ENCODE results near the gene RPLP2. TPM values are rescaled to one million over a fixed set of nuclear protein-coding genes. Genes with fewer than 3 reads are reported as not detected.

The RPLP2 gene
- polyA plus RNA-seq, 1 donor (not counting 4 experiments of a cell fraction or from before 2014, with no cell fraction given) = 632 TPM

- H3K9me3 ChIP-seq (ENCODE audit: control insufficient read depth, low read depth, low read length) = no peaks in the 10 kb centered on the region
- peak overlapping the region; percentile 96 for H3K4me2 ChIP-seq (ENCODE audit: control insufficient read depth, extremely low read depth, insufficient read depth, low read depth, low read length)
- H3K9me1 ChIP-seq (ENCODE audit: control insufficient read depth, extremely low read depth, insufficient read depth, low read length) = no peaks in the 10 kb centered on the region
- peak overlapping the region; percentile 70 for H3K27ac ChIP-seq (ENCODE audit: control insufficient read depth, insufficient read depth, low read length)
- H3K36me3 ChIP-seq (ENCODE audit: control insufficient read depth in 2 of 2, extremely low read depth in 1 of 2, insufficient read depth in 2 of 2, low read length in 2 of 2) = peaks cover 7 to 18% of the 10 kb centered on the region in 2 experiments
- H3K27me3 ChIP-seq (ENCODE audit: control insufficient read depth, extremely low read depth, insufficient read depth, low read length) = no peaks in the 10 kb centered on the region
- dilution Hi-C loops (cut with MboI; ENCODE audit: extremely low pct_ligation_motif_present, low sequenced_read_pairs) = no loop called here
- peak overlapping the region; percentile 66 for H2AFZ ChIP-seq (ENCODE audit: control insufficient read depth, low read length)
- no peaks in the 10 kb centered on the region for H4K20me1 ChIP-seq (ENCODE audit: control insufficient read depth, extremely low read depth, insufficient read depth, low read length)
- peak overlapping the region; percentile 84 to 89 (median 86) for H3K4me3 ChIP-seq (ENCODE audit: control insufficient read depth in 2 of 3, extremely low read depth in 1 of 3, insufficient read depth in 2 of 3, low read depth in 1 of 3, low read length in 3 of 3)
- H3K4me1 ChIP-seq (ENCODE audit: control insufficient read depth, extremely low read depth, insufficient read depth, low read length) = peaks cover 17% of the 10 kb centered on the region
- peak overlapping the region; percentile 80 for H3K9ac ChIP-seq (ENCODE audit: control insufficient read depth, extremely low read depth, insufficient read depth, low read length)
- DNase-seq (ENCODE audit: low read depth, low spot score) = no peak
- TF ChIP-seq EZH2 (IDR thresholded peaks at IDR 0.05; ENCODE audit: low read length) = no peak
- TF ChIP-seq, protein P1, sequence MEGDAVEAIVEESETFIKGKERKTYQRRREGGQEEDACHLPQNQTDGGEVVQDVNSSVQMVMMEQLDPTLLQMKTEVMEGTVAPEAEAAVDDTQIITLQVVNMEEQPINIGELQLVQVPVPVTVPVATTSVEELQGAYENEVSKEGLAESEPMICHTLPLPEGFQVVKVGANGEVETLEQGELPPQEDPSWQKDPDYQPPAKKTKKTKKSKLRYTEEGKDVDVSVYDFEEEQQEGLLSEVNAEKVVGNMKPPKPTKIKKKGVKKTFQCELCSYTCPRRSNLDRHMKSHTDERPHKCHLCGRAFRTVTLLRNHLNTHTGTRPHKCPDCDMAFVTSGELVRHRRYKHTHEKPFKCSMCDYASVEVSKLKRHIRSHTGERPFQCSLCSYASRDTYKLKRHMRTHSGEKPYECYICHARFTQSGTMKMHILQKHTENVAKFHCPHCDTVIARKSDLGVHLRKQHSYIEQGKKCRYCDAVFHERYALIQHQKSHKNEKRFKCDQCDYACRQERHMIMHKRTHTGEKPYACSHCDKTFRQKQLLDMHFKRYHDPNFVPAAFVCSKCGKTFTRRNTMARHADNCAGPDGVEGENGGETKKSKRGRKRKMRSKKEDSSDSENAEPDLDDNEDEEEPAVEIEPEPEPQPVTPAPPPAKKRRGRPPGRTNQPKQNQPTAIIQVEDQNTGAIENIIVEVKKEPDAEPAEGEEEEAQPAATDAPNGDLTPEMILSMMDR (optimal IDR thresholded peaks at IDR 0.05 in 1 of 3, IDR thresholded peaks at IDR 0.05 in 1 of 3, conservative IDR thresholded peaks at IDR 0.05 in 1 of 3; ENCODE audit: extremely low read depth in 1 of 3, insufficient read depth in 2 of 3, low read length in 3 of 3) = no peak
- no peaks in the 10 kb centered on the region for H3K79me2 ChIP-seq (ENCODE audit: control insufficient read depth, insufficient read depth, low read length)
- peak; percentile 83 for FAIRE-seq
Measured at GRCh38 chr11:797296-798092, 12.3 kb upstream of the RPLP2 start.

- Histone ChIP-seq H3K9me1 (ENCODE audit: control insufficient read depth, extremely low read depth, insufficient read depth, low read length) (no peaks in the 10 kb centered on the region), H3K4me1 (ENCODE audit: control insufficient read depth, extremely low read depth, insufficient read depth, low read length) (peaks cover 17% of the 10 kb centered on the region), H3K36me3 (ENCODE audit: control insufficient read depth in 2 of 2, extremely low read depth in 1 of 2, insufficient read depth in 2 of 2, low read length in 2 of 2) (peaks cover 7 to 21% of the 10 kb centered on the region in 2 experiments), H3K4me2 (ENCODE audit: control insufficient read depth, extremely low read depth, insufficient read depth, low read depth, low read length) (peak within 1 kb of the TSS; percentile 96), H3K9ac (ENCODE audit: control insufficient read depth, extremely low read depth, insufficient read depth, low read length) (peak within 1 kb of the TSS; percentile 80), H2AFZ (ENCODE audit: control insufficient read depth, low read length) (peak within 1 kb of the TSS; percentile 66), H3K79me2 (ENCODE audit: control insufficient read depth, insufficient read depth, low read length) (no peaks in the 10 kb centered on the region), H4K20me1 (ENCODE audit: control insufficient read depth, extremely low read depth, insufficient read depth, low read length) (no peaks in the 10 kb centered on the region), H3K9me3 (ENCODE audit: control insufficient read depth, low read depth, low read length) (no peaks in the 10 kb centered on the region), H3K27me3 (ENCODE audit: control insufficient read depth, extremely low read depth, insufficient read depth, low read length) (no peaks in the 10 kb centered on the region), H3K4me3 (ENCODE audit: control insufficient read depth in 2 of 3, extremely low read depth in 1 of 3, insufficient read depth in 2 of 3, low read depth in 1 of 3, low read length in 3 of 3) (peak within 1 kb of the TSS; percentile 84 to 89 (median 86)), H3K27ac (ENCODE audit: control insufficient read depth, insufficient read depth, low read length) (peak within 1 kb of the TSS; percentile 70)
- FAIRE-seq (no peak), DNase-seq (ENCODE audit: low read depth, low spot score) (no peak)
- dilution Hi-C loops (cut with MboI; ENCODE audit: extremely low pct_ligation_motif_present, low sequenced_read_pairs) = no loop called here
- no peak for TF ChIP-seq EZH2 (IDR thresholded peaks at IDR 0.05; ENCODE audit: low read length)
- TF ChIP-seq, protein P1 (optimal IDR thresholded peaks at IDR 0.05 in 1 of 3, IDR thresholded peaks at IDR 0.05 in 1 of 3, conservative IDR thresholded peaks at IDR 0.05 in 1 of 3; ENCODE audit: extremely low read depth in 1 of 3, insufficient read depth in 2 of 3, low read length in 3 of 3) = peak; percentile 40 to 78 (median 69)
Measured at GRCh38 chr11:798093-798713, 11.6 kb upstream of the RPLP2 start, which contains the start of gene SLC25A22. Gene SLC25A22 (minus strand): TSS chr11:798281. CDS start chr11:795006, 3,275 bp downstream.
